HUES6 (cell line): Measurements from ENCODE around the gene TNPO2.
A peak's percentile ranks its signal among the peaks of the same experiment; 100 is the strongest.

Experiments
- H3K27ac ChIP-seq: 2 replicates; pipeline ENCODE4 v1.7.0; 2013; ENCODE audit warnings: low read depth, mild to moderate bottlenecking, low read length, inconsistent platforms
- H3K27me3 ChIP-seq: 2 replicates; pipeline ENCODE4 v1.6.1; 2013; ENCODE audit warnings: low read length; ENCODE audit not compliant: control insufficient read depth, insufficient read depth
- H3K36me3 ChIP-seq: 2 replicates; pipeline ENCODE4 v1.6.1; 2013; ENCODE audit warnings: low read length; ENCODE audit not compliant: control insufficient read depth, insufficient read depth
- H3K4me1 ChIP-seq: 2 replicates; pipeline ENCODE4 v1.6.1; 2013; ENCODE audit warnings: low read length; ENCODE audit not compliant: control insufficient read depth, insufficient read depth
- H3K4me3 ChIP-seq: 2 replicates; pipeline ENCODE4 v1.5.1; 2013; ENCODE audit warnings: low read depth, low read length
- H3K9ac ChIP-seq: one replicate; pipeline ENCODE4 v1.6.1; 2013; ENCODE audit warnings: mild to moderate bottlenecking, low read length
- H3K9me3 ChIP-seq: 2 replicates; pipeline ENCODE4 v1.6.1; 2013; ENCODE audit warnings: low read depth, low read length; ENCODE audit not compliant: control insufficient read depth, insufficient read depth

The TNPO2 gene

GRCh38 chr19:12676384-12676792 lies 47.3 kb downstream of the TNPO2 start:
- Histone ChIP-seq H3K4me1 (no peaks in the 10 kb centered on the region), H3K27ac (no peak overlapping the region), H3K9ac (no peak overlapping the region), H3K9me3 (no peaks in the 10 kb centered on the region), H3K27me3 (no peaks in the 10 kb centered on the region), H3K4me3 (no peak overlapping the region), H3K36me3 (peaks cover 69% of the 10 kb centered on the region)

GRCh38 chr19:12675940-12676339 lies 47.8 kb downstream of the TNPO2 start:
- H3K27ac ChIP-seq, result no peak overlapping the region
- no peaks in the 10 kb centered on the region for H3K9me3 ChIP-seq

DNA sequence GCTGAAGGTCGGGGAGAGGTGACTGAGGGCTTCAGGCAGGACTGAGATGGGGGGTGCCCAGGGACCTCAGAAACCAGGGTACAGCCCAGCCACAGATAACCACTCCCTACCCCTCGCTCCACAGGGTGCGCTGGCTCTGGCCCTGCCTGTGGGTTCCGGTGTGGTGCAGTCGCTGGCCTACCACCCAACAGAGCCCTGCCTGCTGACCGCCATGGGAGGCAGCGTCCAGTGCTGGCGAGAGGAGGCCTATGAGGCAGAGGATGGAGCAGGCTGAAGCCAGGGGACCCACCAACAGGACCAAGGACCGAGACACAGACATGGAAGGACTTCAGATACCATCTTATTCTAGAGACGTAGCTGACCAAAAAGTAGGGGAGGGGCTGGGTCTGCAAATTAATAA lies 48.3 kb downstream of the TNPO2 start:
- Histone ChIP-seq H3K27me3 (no peaks in the 10 kb centered on the region), H3K9me3 (no peaks in the 10 kb centered on the region), H3K4me1 (0 out of 2 replicates have a peak, but pooled peaks cover 3% of the 10 kb centered on the region), H3K36me3 (peaks cover 69% of the 10 kb centered on the region), H3K9ac (no peak overlapping the region), H3K4me3 (no peak overlapping the region), H3K27ac (no peak overlapping the region)

More at GRCh38 chr19:12675940-12676339, 47.8 kb downstream of the TNPO2 start:
- Histone ChIP-seq H3K36me3 (peaks cover 69% of the 10 kb centered on the region), H3K9ac (no peak overlapping the region), H3K4me1 (no peaks in the 10 kb centered on the region), H3K4me3 (no peak overlapping the region), H3K27me3 (no peaks in the 10 kb centered on the region)

- H3K36me3 ChIP-seq, result peaks cover 45% of the 10 kb centered on the region
- no peak overlapping the region for H3K27ac ChIP-seq
- H3K4me1 ChIP-seq, result 0 out of 2 replicates have a peak, but pooled peaks cover 6% of the 10 kb centered on the region
- H3K9ac ChIP-seq, result no peak overlapping the region
- H3K4me3 ChIP-seq, result no peak overlapping the region
- no peaks in the 10 kb centered on the region for H3K9me3 ChIP-seq
- H3K27me3 ChIP-seq, result no peaks in the 10 kb centered on the region
Observed at GRCh38 chr19:12672744-12673143, 51.0 kb downstream of the TNPO2 start.

GRCh38 chr19:12670159-12670928 lies 53.4 kb downstream of the TNPO2 start:
- peaks cover 10% of the 10 kb centered on the region; the same call in 1 of the 2 replicates for H3K4me1 ChIP-seq
- H3K27ac ChIP-seq, result peak overlapping the region; percentile 89; the same call in 1 of the 2 replicates
- peak overlapping the region; percentile 85 for H3K4me3 ChIP-seq
- H3K9me3 ChIP-seq, result no peaks in the 10 kb centered on the region
- peak overlapping the region; percentile 86 for H3K9ac ChIP-seq
- no peaks in the 10 kb centered on the region for H3K27me3 ChIP-seq
- peaks cover 23% of the 10 kb centered on the region for H3K36me3 ChIP-seq

DNA sequence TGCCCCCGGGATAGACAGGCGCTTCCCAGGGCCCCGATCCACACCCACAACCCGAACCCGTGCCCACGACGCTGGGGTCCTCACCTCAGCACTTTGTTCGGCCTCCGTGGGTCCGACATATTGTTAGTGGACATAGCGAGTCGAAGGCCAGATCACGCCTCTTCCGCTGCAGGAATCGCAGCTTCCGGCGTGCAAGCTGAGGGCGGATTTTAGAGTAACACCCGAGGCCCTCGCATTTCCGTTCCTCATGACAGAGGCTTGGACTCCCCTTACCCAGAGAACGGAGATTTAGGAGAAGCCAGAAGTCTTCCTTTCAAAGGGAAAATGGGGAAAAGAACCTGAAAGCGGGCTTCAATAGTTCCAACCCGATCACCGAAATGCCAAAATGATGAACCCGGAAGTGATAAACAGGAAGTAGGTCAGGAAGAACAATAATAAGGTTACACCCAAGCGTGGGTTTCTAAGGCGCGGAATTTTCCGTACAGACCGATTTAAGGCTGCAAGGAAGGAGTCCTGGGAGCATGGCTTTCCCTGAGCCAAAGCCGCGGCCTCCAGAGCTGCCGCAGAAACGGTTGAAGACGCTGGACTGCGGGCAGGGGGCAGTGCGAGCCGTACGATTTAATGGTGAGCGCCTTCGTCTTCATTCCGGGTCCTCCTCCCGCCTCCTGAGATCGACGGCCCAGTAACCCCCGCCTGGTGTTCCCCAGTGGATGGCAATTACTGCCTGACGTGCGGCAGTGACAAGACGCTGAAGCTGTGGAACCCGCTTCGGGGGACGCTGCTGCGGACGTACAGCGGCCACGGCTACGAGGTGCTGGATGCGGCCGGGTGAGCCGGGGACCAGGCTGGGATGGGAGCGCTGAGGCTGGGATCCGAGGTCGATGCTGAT lies 54.2 kb downstream of the TNPO2 start:
- peak overlapping the region; percentile 85 for H3K4me3 ChIP-seq
- H3K9ac ChIP-seq, result peak overlapping the region; percentile 86
- no peaks in the 10 kb centered on the region for H3K9me3 ChIP-seq
- peaks cover 12% of the 10 kb centered on the region; the same call in 1 of the 2 replicates for H3K4me1 ChIP-seq
- H3K27ac ChIP-seq, result peak overlapping the region; percentile 89
- peaks cover 22% of the 10 kb centered on the region for H3K36me3 ChIP-seq
- no peaks in the 10 kb centered on the region for H3K27me3 ChIP-seq

GRCh38 chr19:12668932-12669269 lies 54.8 kb downstream of the TNPO2 start:
- no peaks in the 10 kb centered on the region for H3K9me3 ChIP-seq
- H3K27me3 ChIP-seq, result no peaks in the 10 kb centered on the region
- H3K27ac ChIP-seq, result peak overlapping the region; percentile 89; the same call in 1 of the 2 replicates
- H3K36me3 ChIP-seq, result peaks cover 16% of the 10 kb centered on the region
- peak overlapping the region; percentile 85 for H3K4me3 ChIP-seq
- H3K9ac ChIP-seq, result peak overlapping the region; percentile 86
- H3K4me1 ChIP-seq, result peaks cover 15% of the 10 kb centered on the region

GRCh38 chr19:12668346-12668745 lies 55.4 kb downstream of the TNPO2 start:
- peaks cover 19% of the 10 kb centered on the region for H3K36me3 ChIP-seq
- H3K4me1 ChIP-seq, result peaks cover 15% of the 10 kb centered on the region
- H3K9me3 ChIP-seq, result no peaks in the 10 kb centered on the region
- no peaks in the 10 kb centered on the region for H3K27me3 ChIP-seq
- H3K27ac ChIP-seq, result no peak overlapping the region
- H3K4me3 ChIP-seq, result peak overlapping the region; percentile 85
- peak overlapping the region; percentile 86 for H3K9ac ChIP-seq

DNA sequence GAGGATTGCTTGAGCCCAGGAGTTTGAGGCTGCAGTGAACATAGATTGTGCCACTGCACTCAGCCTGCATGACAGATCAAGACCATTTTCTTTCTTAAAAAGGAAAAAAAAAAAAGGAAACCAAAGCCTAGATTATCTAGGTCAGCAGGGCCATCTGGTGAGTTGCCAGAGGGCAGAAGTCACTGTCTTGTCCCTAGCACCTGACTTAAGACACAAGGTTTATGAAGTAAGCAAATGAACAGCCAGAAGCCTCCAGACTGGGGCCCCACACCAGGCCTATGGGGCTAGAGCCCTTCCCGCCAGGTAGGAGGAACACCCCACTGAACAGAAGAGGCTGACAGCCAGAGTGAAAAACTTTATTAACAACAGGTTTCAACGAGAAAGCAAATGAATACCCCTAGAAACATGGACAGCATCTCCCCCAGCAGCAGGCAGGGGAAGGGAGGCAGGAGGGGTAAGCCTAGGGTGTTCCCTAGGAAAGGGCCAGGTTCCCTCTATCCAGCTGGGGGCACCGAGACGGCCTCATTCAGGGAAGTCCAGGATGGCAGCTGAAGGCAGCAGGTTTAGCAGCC lies 55.9 kb downstream of the TNPO2 start:
- no peaks in the 10 kb centered on the region for H3K27me3 ChIP-seq
- H3K27ac ChIP-seq, result no peak overlapping the region
- peaks cover 15% of the 10 kb centered on the region for H3K4me1 ChIP-seq
- H3K4me3 ChIP-seq, result peak overlapping the region; percentile 85
- no peak overlapping the region for H3K9ac ChIP-seq
- H3K9me3 ChIP-seq, result no peaks in the 10 kb centered on the region
- H3K36me3 ChIP-seq, result peaks cover 20% of the 10 kb centered on the region

GRCh38 chr19:12666265-12667048 lies 57.3 kb downstream of the TNPO2 start, which contains the start of the genes MAN2B1 and WDR83:
Gene MAN2B1, minus strand, starts transcription at chr19:12666742. Its CDS starts 41 bp downstream, at chr19:12666701.
Gene WDR83, plus strand, starts transcription at chr19:12666807. Its CDS starts 2,984 bp downstream, at chr19:12669791.
- peaks cover 22% of the 10 kb centered on the region for H3K36me3 ChIP-seq
- H3K9me3 ChIP-seq, result no peaks in the 10 kb centered on the region
- peaks cover 15% of the 10 kb centered on the region for H3K4me1 ChIP-seq
- H3K27ac ChIP-seq, result peak within 1 kb of the TSS; percentile 19; the same call in 1 of the 2 replicates
- H3K9ac ChIP-seq, result peak within 1 kb of the TSS; percentile 82
- H3K27me3 ChIP-seq, result no peaks in the 10 kb centered on the region
- peak within 1 kb of the TSS; percentile 83 for H3K4me3 ChIP-seq
